GM23248 (cell line): Measurements from ENCODE around the gene TOX2. TPM values are rescaled to one million over a fixed set of nuclear protein-coding genes. Genes with fewer than 3 reads are reported as not detected.

ENCODE experiments used
- DNase-seq: peaks from one replicate; pipeline ENCODE4 v3.0.0-alpha.2; 2015
- H2AFZ ChIP-seq: fragments of 200-600 bp; sonication (generic); 2 replicates; pipeline ENCODE4 v1.6.1; 2016; ENCODE audit warnings: antibody characterized with exemption
- H3F3A ChIP-seq: fragments of 200-600 bp; sonication (generic); 2 replicates; pipeline ENCODE4 v1.6.1; 2016; ENCODE audit warnings: mild to moderate bottlenecking, antibody characterized with exemption, mixed run types; ENCODE audit not compliant: insufficient read depth
- H3K27ac ChIP-seq: fragments of 200-600 bp; sonication (generic); 2 replicates; pipeline ENCODE4 v1.5.1; 2016; ENCODE audit warnings: mild to moderate bottlenecking
- H3K27me3 ChIP-seq: fragments of 200-600 bp; sonication (generic); replicated peaks from 2 replicates; pipeline ENCODE4 v1.6.1; 2016; ENCODE audit warnings: mild to moderate bottlenecking; ENCODE audit not compliant: insufficient read depth
- H3K36me3 ChIP-seq: fragments of 200-600 bp; sonication (generic); 2 replicates; pipeline ENCODE4 v1.6.1; 2016; ENCODE audit warnings: low read depth, mild to moderate bottlenecking
- H3K4me1 ChIP-seq: fragments of 200-600 bp; sonication (generic); 2 replicates; pipeline ENCODE4 v1.6.1; 2016; ENCODE audit warnings: mild to moderate bottlenecking; ENCODE audit not compliant: insufficient read depth
- H3K4me2 ChIP-seq: fragments of 200-600 bp; sonication (generic); one replicate; pipeline ENCODE4 v1.6.1; 2016; ENCODE audit warnings: mild to moderate bottlenecking; ENCODE audit not compliant: unreplicated experiment
- H3K4me3 ChIP-seq: fragments of 200-600 bp; sonication (generic); 2 replicates; pipeline ENCODE4 v1.5.1; 2016; ENCODE audit warnings: mild to moderate bottlenecking
- H3K79me2 ChIP-seq: fragments of 200-600 bp; sonication (generic); 2 replicates; pipeline ENCODE4 v1.6.1; 2016; ENCODE audit warnings: mild to moderate bottlenecking; ENCODE audit not compliant: insufficient read depth
- H3K9ac ChIP-seq: fragments of 200-600 bp; sonication (generic); 2 replicates; pipeline ENCODE4 v1.6.1; 2016; ENCODE audit warnings: mild to moderate bottlenecking
- H3K9me2 ChIP-seq: fragments of 200-600 bp; sonication (generic); 2 replicates; pipeline ENCODE4 v1.6.1; 2016; ENCODE audit warnings: mixed run types, mild to moderate bottlenecking, moderate library complexity; ENCODE audit not compliant: insufficient read depth
- H3K9me3 ChIP-seq: fragments of 200-600 bp; sonication (generic); one replicate; pipeline ENCODE4 v1.6.1; 2017; ENCODE audit warnings: low read depth
- H4K20me1 ChIP-seq: fragments of 200-600 bp; sonication (generic); 2 replicates; pipeline ENCODE4 v1.6.0; 2016; ENCODE audit not compliant: insufficient read depth
- EZH2 ChIP-seq: fragments of 200-600 bp; sonication (generic); IDR thresholded peaks from 2 replicates; pipeline ENCODE4 v1.6.1; 2018; ENCODE audit warnings: antibody characterized with exemption, mild to moderate bottlenecking; ENCODE audit not compliant: insufficient read depth, poor library complexity, severe bottlenecking
- EZH2phosphoT487 ChIP-seq: fragments of 200-600 bp; sonication (generic); IDR thresholded peaks from 2 replicates; pipeline ENCODE4 v1.6.1; 2018; ENCODE audit warnings: antibody characterized with exemption, moderate library complexity, mild to moderate bottlenecking, low read depth; ENCODE audit not compliant: insufficient read depth
- WGBS, 2 experiments: methylation state at CpG; one replicate each; pipeline ENCODE4 v1.1.6; 2015 to 2017; ENCODE audit warnings: low lambda C conversion rate in 2 of 2, low coverage in 1 of 2; ENCODE audit errors: missing lambda C conversion rate in 2 of 2; 5-methylcytosine and 5-hydroxymethylcytosine counted together
- in situ Hi-C: fragments of 300-500 bp; cut with MboI; formaldehyde crosslinking; loops from 2 replicates; pipeline ENCODE4 v1.15.0; 2020
- polyA plus RNA-seq: library from polyadenylated mRNA; unstranded; fragments of >200 nt; fragmentation: Nextera tagmentation; extraction: Ambion mirVana; gene quantifications from 2 replicates; pipeline ENCODE4 v1.2.1, GENCODE V29; 2016
- total RNA-seq: library from RNA; depleted of rRNA; stranded (reverse); fragments of >200 nt; shearing (Covaris generic); gene quantifications from 2 replicates; pipeline ENCODE4 v1.2.3, GENCODE V29; 2014

TOX2 gene
- total and polyA plus RNA-seq, 2 experiments from 2014 or later, result 0.97 to 15.9 TPM

- H3K4me3 ChIP-seq, result no peak overlapping the region
Observed at GRCh38 chr20:44052166-44052565, 137.5 kb downstream of the TOX2 start.

GRCh38 chr20:44053046-44053445 lies 138.4 kb downstream of the TOX2 start:
- TF ChIP-seq EZH2phosphoT487 (no peak), EZH2 (no peak)
- H3K9me3 ChIP-seq, result no peaks in the 10 kb centered on the region
- H4K20me1 ChIP-seq, result no peaks in the 10 kb centered on the region
- no peaks in the 10 kb centered on the region for H3K9me2 ChIP-seq
- no peak for DNase-seq
- no peaks in the 10 kb centered on the region for H3K36me3 ChIP-seq
- no peaks in the 10 kb centered on the region for H3F3A ChIP-seq
- H3K4me1 ChIP-seq, result no peaks in the 10 kb centered on the region
- 80 to 85% methylated on average over 4 of the region's 4 CpGs for WGBS, 2 experiments
- in situ Hi-C loops, result no loop called here
- H3K4me2 ChIP-seq, result no peak overlapping the region
- H2AFZ ChIP-seq, result no peak overlapping the region
- H3K4me3 ChIP-seq, result no peak overlapping the region
- H3K27me3 ChIP-seq, result no peaks in the 10 kb centered on the region
- H3K79me2 ChIP-seq, result no peaks in the 10 kb centered on the region
- H3K27ac ChIP-seq, result no peak overlapping the region
- H3K9ac ChIP-seq, result no peak overlapping the region

More at GRCh38 chr20:44052166-44052565, 137.5 kb downstream of the TOX2 start:
- Histone ChIP-seq H3K9me2 (no peaks in the 10 kb centered on the region), H3K4me1 (no peaks in the 10 kb centered on the region), H3F3A (no peaks in the 10 kb centered on the region), H3K27me3 (no peaks in the 10 kb centered on the region), H2AFZ (no peak overlapping the region), H3K9ac (no peak overlapping the region), H3K27ac (no peak overlapping the region), H3K4me2 (no peak overlapping the region), H3K9me3 (no peaks in the 10 kb centered on the region), H3K36me3 (no peaks in the 10 kb centered on the region), H3K79me2 (no peaks in the 10 kb centered on the region), H4K20me1 (no peaks in the 10 kb centered on the region)
- in situ Hi-C loops, result no loop called here
- TF ChIP-seq EZH2phosphoT487 (no peak), EZH2 (no peak)
- no peak for DNase-seq
- WGBS, 2 experiments, result 65% methylated on average over 10 of the region's 10 CpGs

- Histone ChIP-seq H3K4me2 (no peak overlapping the region), H3K9me2 (no peaks in the 10 kb centered on the region), H3K4me1 (no peaks in the 10 kb centered on the region), H3K9ac (no peak overlapping the region), H3K27me3 (no peaks in the 10 kb centered on the region), H3K27ac (no peak overlapping the region), H3K4me3 (no peak overlapping the region), H3F3A (no peaks in the 10 kb centered on the region), H3K36me3 (no peaks in the 10 kb centered on the region), H4K20me1 (no peaks in the 10 kb centered on the region), H2AFZ (no peak overlapping the region), H3K9me3 (no peaks in the 10 kb centered on the region), H3K79me2 (no peaks in the 10 kb centered on the region)
- WGBS, 2 experiments, result 87 to 89% methylated on average over 16 of the region's 16 CpGs
- DNase-seq, result no peak
- TF ChIP-seq EZH2phosphoT487, result no peak
- TF ChIP-seq EZH2, result no peak
- in situ Hi-C loops, result no loop called here
Observed at GRCh38 chr20:44054118-44054517, 139.5 kb downstream of the TOX2 start.

GRCh38 chr20:44054849-44055248 lies 140.2 kb downstream of the TOX2 start:
- WGBS, 2 experiments, result 68 to 78% methylated on average over 3 of the region's 3 CpGs
- Histone ChIP-seq H4K20me1 (no peaks in the 10 kb centered on the region), H3K79me2 (no peaks in the 10 kb centered on the region), H3K27me3 (no peaks in the 10 kb centered on the region), H3K4me1 (no peaks in the 10 kb centered on the region), H3K4me2 (no peak overlapping the region), H3K9me2 (no peaks in the 10 kb centered on the region), H3K36me3 (no peaks in the 10 kb centered on the region), H3K27ac (no peak overlapping the region), H3K4me3 (no peak overlapping the region), H3K9ac (no peak overlapping the region), H3F3A (no peaks in the 10 kb centered on the region), H3K9me3 (no peaks in the 10 kb centered on the region), H2AFZ (no peak overlapping the region)
- in situ Hi-C loops, result no loop called here
- TF ChIP-seq EZH2 (no peak), EZH2phosphoT487 (no peak)
- no peak for DNase-seq
